GM12878 (cell line): ENCODE measurements around the gene NLN. TPM values are rescaled to one million over a fixed set of nuclear protein-coding genes. Genes with fewer than 3 reads are reported as not detected.
"Not testable (repeated sequence)": the region's sequence is repeated elsewhere in the genome, so short reads cannot be mapped to it uniquely, and the experiment has no call there.

ENCODE experiments used
- ATAC-seq: fragments of 200-7000 bp; cut with Tn5 transposase; 3 replicates; pipeline ENCODE4 v1.9.1; 2020; ENCODE audit warnings: mild to moderate bottlenecking, moderate library complexity
- BruUV-seq: library from RNA; stranded (reverse); fragments of 400-500 nt; replicated peaks from 2 replicates; lab custom pipeline; 2021; lab: Mats Ljungman, UMichigan
- CTCF ChIA-PET: fragments of 300-600 bp; sonication (Branson Sonifier 250); formaldehyde crosslinking; extraction: SDS; loops from one replicate; lab custom pipeline; 2021; ENCODE audit warnings: inconsistent platforms; lab: Yijun Ruan, JAX
- POLR2A ChIA-PET: fragments of 350-600 bp; formaldehyde crosslinking; extraction: SDS; loops from one replicate; lab custom pipeline; 2021; ENCODE audit warnings: inconsistent platforms; lab: Charles Lee
- RAD21 ChIA-PET: fragments of 300-600 bp; sonication (Branson Sonifier 250); formaldehyde crosslinking; loops from one replicate; lab custom pipeline; 2023; ENCODE audit warnings: antibody characterized with exemption; ENCODE audit not compliant: unreplicated experiment; lab: Charles Lee
- SMC1A ChIA-PET: fragments of 300-600 bp; sonication (Branson Sonifier 250); formaldehyde crosslinking; loops from one replicate; lab custom pipeline; 2023; ENCODE audit not compliant: unreplicated experiment, uncharacterized antibody; lab: Charles Lee
- DNase-seq: peaks from one replicate; pipeline ENCODE4 v3.0.0-alpha.2; 2011; ENCODE audit warnings: low read depth, low spot score
- FAIRE-seq: peaks from 3 replicates; lab custom pipeline; 2011; peaks lifted over from hg19 to GRCh38; lab: Jason Lieb, UNC
- H2AFZ ChIP-seq: 2 replicates; pipeline ENCODE4 v1.6.0; 2011; ENCODE audit warnings: low read depth, low read length, control low read depth; ENCODE audit not compliant: control insufficient read depth
- H3K27ac ChIP-seq: 2 replicates; pipeline ENCODE4 v1.5.1; 2011; ENCODE audit warnings: control low read depth; ENCODE audit not compliant: control insufficient read depth, insufficient read depth
- H3K27me3 ChIP-seq, 2 experiments: replicated peaks in 1 of 2; 2 replicates each; pipeline versions ENCODE4 v1.6.0 to v1.6.1; 2011; ENCODE audit warnings: low read length in 1 of 2; ENCODE audit not compliant: control insufficient read depth in 2 of 2, insufficient read depth in 2 of 2
- H3K36me3 ChIP-seq, 2 experiments: 2 replicates each; pipeline ENCODE4 v1.5.1; 2011; ENCODE audit warnings: low read length in 1 of 2; ENCODE audit not compliant: control insufficient read depth in 2 of 2, insufficient read depth in 2 of 2
- H3K4me1 ChIP-seq: 2 replicates; pipeline ENCODE4 v1.6.1; 2011; ENCODE audit warnings: mild to moderate bottlenecking, low read length, moderate library complexity, mixed read lengths; ENCODE audit not compliant: control insufficient read depth, insufficient read depth
- H3K4me2 ChIP-seq: 2 replicates; pipeline ENCODE4 v1.6.0; 2011; ENCODE audit warnings: control low read depth; ENCODE audit not compliant: control insufficient read depth, insufficient read depth
- H3K4me3 ChIP-seq: fragments of 200-600 bp; sonication (generic); 2 replicates; pipeline ENCODE4 v1.5.1; 2016
- H3K79me2 ChIP-seq: 2 replicates; pipeline ENCODE4 v1.6.0; 2011; ENCODE audit warnings: low read length; ENCODE audit not compliant: control insufficient read depth, insufficient read depth
- H3K9ac ChIP-seq: 2 replicates; pipeline ENCODE4 v1.8.0; 2011; ENCODE audit warnings: low read length, control low read depth, mixed read lengths; ENCODE audit not compliant: control insufficient read depth, insufficient read depth
- H3K9me3 ChIP-seq: replicated peaks from 3 replicates; pipeline ENCODE4 v1.5.1; 2011; ENCODE audit warnings: mild to moderate bottlenecking, low read length; ENCODE audit not compliant: control insufficient read depth, insufficient read depth
- H4K20me1 ChIP-seq: 2 replicates; pipeline ENCODE4 v1.6.0; 2011; ENCODE audit not compliant: control insufficient read depth, insufficient read depth
- SMARCA5 ChIP-seq: fragments of 450-650 bp; IDR thresholded peaks from 2 replicates; pipeline ENCODE4 v1.6.1; 2017; ENCODE audit warnings: mild to moderate bottlenecking
- TBL1XR1 ChIP-seq: IDR thresholded peaks from 2 replicates; pipeline ENCODE4 v1.6.1; 2012; ENCODE audit warnings: low read depth, low read length, improper control_type of control experiment
- ZNF217 ChIP-seq: fragments of 450-650 bp; IDR thresholded peaks from 2 replicates; pipeline ENCODE4 v1.6.1; 2017; ENCODE audit warnings: antibody characterized with exemption, mild to moderate bottlenecking
- WGBS: methylation state at CpG from one replicate; pipeline ENCODE4 v1.1.6; 2016; ENCODE audit warnings: low lambda C conversion rate; ENCODE audit not compliant: insufficient replicate concordance, insufficient coverage; ENCODE audit errors: missing lambda C conversion rate; 5-methylcytosine and 5-hydroxymethylcytosine counted together
- in situ Hi-C: fragments of 300-500 bp; cut with MboI; formaldehyde crosslinking; loops from 9 replicates; pipeline ENCODE4 v1.14.3; 2018; ENCODE audit warnings: mixed read lengths
- intact Hi-C: fragments of 100-400 bp; cut with micrococcal nuclease; formaldehyde crosslinking; loops from one replicate; pipeline ENCODE4 v1.14.2; 2022; ENCODE audit not compliant: unreplicated experiment
- polyA plus RNA-seq, 11 experiments: library from polyadenylated mRNA; depleted of rRNA in 4 of 11; unstranded in 6 of 11; stranded (reverse) in 5 of 11; fragments of >200 nt; fragmentation: Nextera tagmentation in 4 of 11; fragmentation: Illumina TruSeq in 1 of 11; extraction: Ambion mirVana in 4 of 11; extraction: Trizol in 1 of 11; gene quantifications; 1 replicate in 1 of 11; 2 replicates in 10 of 11; pipeline versions ENCODE4 v1.2.1 to v1.2.3, GENCODE V29; 2011 to 2016; ENCODE audit warnings: inconsistent platforms in 2 of 11, missing spikeins in 2 of 11, low read depth in 1 of 11
- total RNA-seq, 4 experiments: library from RNA; depleted of rRNA in 3 of 4; stranded (reverse); fragments of >200 nt in 3 of 4; fragmentation: Illumina TruSeq in 1 of 4; extraction: Trizol in 1 of 4; gene quantifications; 2 replicates each; pipeline versions ENCODE4 v1.2.1 to v1.2.3, GENCODE V29; 2013 to 2021
- TF ChIP-seq, protein P1 (sequence below): fragments of 450-650 bp; formaldehyde crosslinking; IDR thresholded peaks from 2 replicates; pipeline ENCODE4 v1.4.0; 2020; ENCODE audit warnings: mild to moderate bottlenecking, moderate library complexity

The NLN gene
- total and polyA plus RNA-seq, 10 of the 15 experiments (the other 5 are each of a cell fraction or from before 2014, with no cell fraction given), result 6.8 to 56.9 (median 33.3) TPM

DNA sequence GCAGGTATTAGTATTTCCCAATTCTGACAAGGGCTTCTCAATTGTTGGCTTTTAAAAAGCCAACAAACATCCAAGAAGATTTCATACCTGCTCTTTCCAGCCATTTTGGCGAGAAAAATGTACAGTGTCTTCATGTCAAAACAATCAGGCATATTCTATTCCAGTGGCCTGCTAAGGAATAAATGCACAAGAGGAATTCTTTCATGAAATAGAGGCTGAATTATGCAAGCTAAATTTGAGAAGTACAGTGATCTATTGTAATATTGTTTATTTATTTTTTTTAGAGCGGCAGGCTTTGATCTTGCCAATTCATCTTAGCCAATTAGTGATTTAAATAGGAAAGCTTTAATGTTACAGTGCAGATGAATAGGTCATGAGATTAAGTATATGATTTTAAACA lies 49.3 kb downstream of the NLN start (continued):
- TF ChIP-seq, protein P1, sequence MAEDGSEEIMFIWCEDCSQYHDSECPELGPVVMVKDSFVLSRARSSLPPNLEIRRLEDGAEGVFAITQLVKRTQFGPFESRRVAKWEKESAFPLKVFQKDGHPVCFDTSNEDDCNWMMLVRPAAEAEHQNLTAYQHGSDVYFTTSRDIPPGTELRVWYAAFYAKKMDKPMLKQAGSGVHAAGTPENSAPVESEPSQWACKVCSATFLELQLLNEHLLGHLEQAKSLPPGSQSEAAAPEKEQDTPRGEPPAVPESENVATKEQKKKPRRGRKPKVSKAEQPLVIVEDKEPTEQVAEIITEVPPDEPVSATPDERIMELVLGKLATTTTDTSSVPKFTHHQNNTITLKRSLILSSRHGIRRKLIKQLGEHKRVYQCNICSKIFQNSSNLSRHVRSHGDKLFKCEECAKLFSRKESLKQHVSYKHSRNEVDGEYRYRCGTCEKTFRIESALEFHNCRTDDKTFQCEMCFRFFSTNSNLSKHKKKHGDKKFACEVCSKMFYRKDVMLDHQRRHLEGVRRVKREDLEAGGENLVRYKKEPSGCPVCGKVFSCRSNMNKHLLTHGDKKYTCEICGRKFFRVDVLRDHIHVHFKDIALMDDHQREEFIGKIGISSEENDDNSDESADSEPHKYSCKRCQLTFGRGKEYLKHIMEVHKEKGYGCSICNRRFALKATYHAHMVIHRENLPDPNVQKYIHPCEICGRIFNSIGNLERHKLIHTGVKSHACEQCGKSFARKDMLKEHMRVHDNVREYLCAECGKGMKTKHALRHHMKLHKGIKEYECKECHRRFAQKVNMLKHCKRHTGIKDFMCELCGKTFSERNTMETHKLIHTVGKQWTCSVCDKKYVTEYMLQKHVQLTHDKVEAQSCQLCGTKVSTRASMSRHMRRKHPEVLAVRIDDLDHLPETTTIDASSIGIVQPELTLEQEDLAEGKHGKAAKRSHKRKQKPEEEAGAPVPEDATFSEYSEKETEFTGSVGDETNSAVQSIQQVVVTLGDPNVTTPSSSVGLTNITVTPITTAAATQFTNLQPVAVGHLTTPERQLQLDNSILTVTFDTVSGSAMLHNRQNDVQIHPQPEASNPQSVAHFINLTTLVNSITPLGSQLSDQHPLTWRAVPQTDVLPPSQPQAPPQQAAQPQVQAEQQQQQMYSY (CRISPR knock-in tag), result no peak
- no peak for TF ChIP-seq SMARCA5
- TF ChIP-seq TBL1XR1, result no peak
- TF ChIP-seq ZNF217, result no peak

DNA sequence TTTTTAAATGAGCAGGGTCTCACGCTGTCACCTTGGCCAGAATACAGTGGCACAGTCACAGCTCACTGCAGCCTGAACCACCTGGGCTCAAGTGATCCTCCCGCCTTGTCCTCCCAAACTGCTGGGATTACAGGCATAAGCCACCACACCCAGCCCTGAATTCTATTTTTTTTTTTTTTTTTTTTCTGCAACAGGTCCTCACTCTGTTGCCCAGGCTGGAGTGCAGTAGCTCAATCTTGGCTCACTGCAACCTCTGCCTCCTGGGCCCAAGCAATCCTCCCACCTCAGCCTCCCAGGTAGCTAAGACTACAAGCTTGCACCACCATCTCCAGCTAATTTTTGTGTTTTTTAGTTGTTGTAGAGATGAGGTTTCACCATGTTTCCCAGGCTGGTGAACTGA lies 51.0 kb downstream of the NLN start:
- SMC1A ChIA-PET, result interaction anchor here (2.2 to 3.0 kb wide), 2 partner anchors 8 to 20 kb away, joined by 6 to 10 read pairs; no protein-coding TSS in a partner anchor
- H3K27ac ChIP-seq, POLR2A ChIA-PET, intact Hi-C loops, BruUV-seq, H3K9ac ChIP-seq, H3K27me3 ChIP-seq, H3K36me3 ChIP-seq, H3K4me2 ChIP-seq, H3K79me2 ChIP-seq, H3K9me3 ChIP-seq, DNase-seq, FAIRE-seq, H2AFZ ChIP-seq, ATAC-seq, in situ Hi-C loops, H3K4me1 ChIP-seq, H3K4me3 ChIP-seq, H4K20me1 ChIP-seq, RAD21 ChIA-PET: not testable (repeated sequence)
- WGBS, result 92% methylated on average over 2 of the region's 2 CpGs
- CTCF ChIA-PET, result interaction anchor here (0.6 kb wide), 1 partner anchor 441 kb away, joined by 3 read pairs; no protein-coding TSS in a partner anchor
